ENCODE measurements around the gene C20orf204. TPM values are rescaled to one million over a fixed set of nuclear protein-coding genes. Genes with fewer than 3 reads are reported as not detected.
"Not testable (repeated sequence)": the region's sequence is repeated elsewhere in the genome, so short reads cannot be mapped to it uniquely, and the experiment has no call there.

C20orf204 gene
- total RNA-seq, 1 experiment from 2014 or later: 0.08 TPM

- DNase-seq (ENCODE audit: low spot score): peak; percentile 54
Measured at GRCh38 chr20:64083378-64083803, 47.4 kb downstream of the C20orf204 start.

- DNase-seq (ENCODE audit: low spot score): no peak
Measured at GRCh38 chr20:64083804-64084684, 48.1 kb downstream of the C20orf204 start, which contains the start of gene LKAAEAR1. TSS of gene LKAAEAR1 (minus strand) at chr20:64084398. CDS start at chr20:64084219, 179 bp downstream.

GRCh38 chr20:64084685-64085152 is 48.7 kb downstream of the C20orf204 start:
- no peak for DNase-seq (ENCODE audit: low spot score)

- DNase-seq (ENCODE audit: low spot score): no peak
Measured at GRCh38 chr20:64086801-64087200, 50.8 kb downstream of the C20orf204 start.

- not testable (repeated sequence) for DNase-seq (ENCODE audit: low spot score)
Measured at GRCh38 chr20:64087226-64087825, 51.3 kb downstream of the C20orf204 start.

GRCh38 chr20:64088586-64088985 is 52.6 kb downstream of the C20orf204 start:
- DNase-seq (ENCODE audit: low spot score): not testable (repeated sequence)

Other genes with a start within 250 kb of the C20orf204 start
- gene ZBTB46, start 204.9 kb upstream of the C20orf204 start, total RNA-seq (2014; rRNA removed; shearing (Covaris generic)): 0.68 and 3.1 TPM in 2 replicates
- gene ABHD16B, start 174.7 kb upstream of the C20orf204 start, total RNA-seq (2014; rRNA removed; shearing (Covaris generic)): not detected in 2 replicates
- gene TPD52L2, start 170.9 kb upstream of the C20orf204 start, total RNA-seq (2014; rRNA removed; shearing (Covaris generic)): 44.7 and 56.7 TPM in 2 replicates
- 16.1 and 21.0 TPM in 2 replicates for gene DNAJC5, start 141.1 kb upstream of the C20orf204 start, total RNA-seq (2014; rRNA removed; shearing (Covaris generic))
- 14.1 and 16.1 TPM in 2 replicates for gene UCKL1, start 79.8 kb upstream of the C20orf204 start, total RNA-seq (2014; rRNA removed; shearing (Covaris generic))
- gene ZNF512B, start 66.3 kb upstream of the C20orf204 start, total RNA-seq (2014; rRNA removed; shearing (Covaris generic)): 2.2 and 4.4 TPM in 2 replicates
- gene SAMD10, start 56.5 kb upstream of the C20orf204 start, total RNA-seq (2014; rRNA removed; shearing (Covaris generic)): not detected in 2 replicates
- gene PRPF6, start 55.0 kb upstream of the C20orf204 start, total RNA-seq (2014; rRNA removed; shearing (Covaris generic)): 35.9 and 36.5 TPM in 2 replicates
- gene SOX18, start 13.5 kb downstream of the C20orf204 start, total RNA-seq (2014; rRNA removed; shearing (Covaris generic)): 0.19 TPM in 1 of 2 replicates, not detected in the other
- gene TCEA2, start 27.0 kb downstream of the C20orf204 start, total RNA-seq (2014; rRNA removed; shearing (Covaris generic)): 40.6 and 41.7 TPM in 2 replicates
- gene RGS19, start 43.3 kb downstream of the C20orf204 start, total RNA-seq (2014; rRNA removed; shearing (Covaris generic)): 18.5 and 19.8 TPM in 2 replicates
- gene OPRL1, start 43.9 kb downstream of the C20orf204 start, total RNA-seq (2014; rRNA removed; shearing (Covaris generic)): 0.23 and 0.97 TPM in 2 replicates
- gene LKAAEAR1, start 48.2 kb downstream of the C20orf204 start, total RNA-seq (2014; rRNA removed; shearing (Covaris generic)): 0.60 TPM in 1 of 2 replicates, not detected in the other
- not detected in 2 replicates for gene NPBWR2, start 71.4 kb downstream of the C20orf204 start, total RNA-seq (2014; rRNA removed; shearing (Covaris generic))
- 0.27 and 1.5 TPM in 2 replicates for gene MYT1, start 128.3 kb downstream of the C20orf204 start, total RNA-seq (2014; rRNA removed; shearing (Covaris generic))
- 23.7 and 25.5 TPM in 2 replicates for gene PCMTD2, start 219.6 kb downstream of the C20orf204 start, total RNA-seq (2014; rRNA removed; shearing (Covaris generic))

Measured in H4 (cell line).